Hepatocyte (in vitro differentiated cells): Measurements from ENCODE around the gene SKA3.

Experiments
- CTCF ChIP-seq: fragments of 200-600 bp; sonication (generic); IDR thresholded peaks from 2 replicates; pipeline ENCODE4 v1.5.1; 2016; ENCODE audit warnings: antibody characterized with exemption, mild to moderate bottlenecking; ENCODE audit not compliant: poor library complexity
- EZH2 ChIP-seq: fragments of 200-600 bp; sonication (generic); IDR thresholded peaks from 2 replicates; pipeline ENCODE4 v1.6.1; 2016; ENCODE audit warnings: antibody characterized with exemption, mild to moderate bottlenecking, borderline replicate concordance
- EZH2phosphoT487 ChIP-seq: fragments of 200-600 bp; sonication (generic); IDR thresholded peaks from one replicate; pipeline ENCODE4 v1.6.1; 2018; ENCODE audit warnings: antibody characterized with exemption, mild to moderate bottlenecking, low read depth, moderate library complexity; ENCODE audit not compliant: unreplicated experiment, severe bottlenecking

GRCh38 chr13:21119526-21119925 is 56.8 kb downstream of the SKA3 start:
- no peak for TF ChIP-seq CTCF
- no peak for TF ChIP-seq EZH2
- TF ChIP-seq EZH2phosphoT487, result no peak
